ENCODE measurements around the gene LRRC8A.

LRRC8A gene

DNA sequence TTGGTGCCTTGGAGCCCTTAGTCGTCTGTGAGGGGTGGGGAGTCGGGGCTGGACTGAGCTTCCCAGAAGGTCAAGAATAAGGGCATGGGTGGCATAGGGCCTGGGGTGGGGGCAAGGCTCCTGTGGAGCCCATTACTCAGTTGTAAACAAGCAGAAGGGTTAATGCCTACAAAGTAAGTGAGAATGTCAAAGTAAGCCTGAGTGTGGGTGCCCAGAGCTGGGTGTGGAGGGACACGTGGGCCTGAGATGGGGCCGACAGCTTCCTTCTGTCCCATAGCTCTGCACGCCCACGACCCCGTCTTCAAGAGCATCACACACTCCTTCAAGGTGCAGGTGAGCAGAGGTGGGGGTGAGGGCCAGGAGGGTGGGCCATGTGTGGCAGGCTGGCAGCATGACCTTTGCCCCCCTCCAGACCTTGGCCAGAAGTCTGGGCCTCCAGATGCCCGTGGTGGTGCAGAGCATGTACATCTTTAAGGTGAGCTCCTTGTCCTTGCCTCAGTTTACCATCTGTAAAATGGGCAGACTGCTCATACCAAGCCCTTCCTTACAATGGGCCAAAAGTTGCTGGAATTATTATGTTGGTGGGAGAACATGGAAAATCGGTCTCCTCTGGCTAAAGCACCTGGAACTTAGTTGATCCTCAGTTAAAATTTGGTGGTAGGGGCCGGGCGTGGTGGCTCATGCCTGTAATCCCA, 54.4 kb downstream of the LRRC8A start:
- no peak overlapping the region for H3K27ac ChIP-seq (ENCODE audit: extremely low read depth, low read depth, low read length)
- H3K4me1 ChIP-seq (ENCODE audit: control insufficient read depth, insufficient read depth, low read length), result no peaks in the 10 kb centered on the region
- TF ChIP-seq BCL11B (tag by site-specific recombination; IDR thresholded peaks at IDR 0.05; ENCODE audit: low read depth), result peak; percentile 53; the same call in 1 of the 2 replicates
- no peak for TF ChIP-seq ZEB2 (tag by site-specific recombination; IDR thresholded peaks at IDR 0.05)
- CTCF ChIA-PET, result interaction anchor here (9.1 kb wide), 1 partner anchor 8 kb away, joined by 48 read pairs; no protein-coding TSS in a partner anchor
- H3K4me3 ChIP-seq (ENCODE audit: low read depth, low read length), result no peak overlapping the region
- no peaks in the 10 kb centered on the region for H3K9me3 ChIP-seq (ENCODE audit: control insufficient read depth, insufficient read depth, low read depth, low read length)
- POLR2A ChIA-PET, result no interaction called here
- peaks cover 0 to 3% of the 10 kb centered on the region in 2 experiments; a peak in 1 of 3 replicates for H3K36me3 ChIP-seq (ENCODE audit: control insufficient read depth in 2 of 2, insufficient read depth in 1 of 2, low read length in 2 of 2)

DNA sequence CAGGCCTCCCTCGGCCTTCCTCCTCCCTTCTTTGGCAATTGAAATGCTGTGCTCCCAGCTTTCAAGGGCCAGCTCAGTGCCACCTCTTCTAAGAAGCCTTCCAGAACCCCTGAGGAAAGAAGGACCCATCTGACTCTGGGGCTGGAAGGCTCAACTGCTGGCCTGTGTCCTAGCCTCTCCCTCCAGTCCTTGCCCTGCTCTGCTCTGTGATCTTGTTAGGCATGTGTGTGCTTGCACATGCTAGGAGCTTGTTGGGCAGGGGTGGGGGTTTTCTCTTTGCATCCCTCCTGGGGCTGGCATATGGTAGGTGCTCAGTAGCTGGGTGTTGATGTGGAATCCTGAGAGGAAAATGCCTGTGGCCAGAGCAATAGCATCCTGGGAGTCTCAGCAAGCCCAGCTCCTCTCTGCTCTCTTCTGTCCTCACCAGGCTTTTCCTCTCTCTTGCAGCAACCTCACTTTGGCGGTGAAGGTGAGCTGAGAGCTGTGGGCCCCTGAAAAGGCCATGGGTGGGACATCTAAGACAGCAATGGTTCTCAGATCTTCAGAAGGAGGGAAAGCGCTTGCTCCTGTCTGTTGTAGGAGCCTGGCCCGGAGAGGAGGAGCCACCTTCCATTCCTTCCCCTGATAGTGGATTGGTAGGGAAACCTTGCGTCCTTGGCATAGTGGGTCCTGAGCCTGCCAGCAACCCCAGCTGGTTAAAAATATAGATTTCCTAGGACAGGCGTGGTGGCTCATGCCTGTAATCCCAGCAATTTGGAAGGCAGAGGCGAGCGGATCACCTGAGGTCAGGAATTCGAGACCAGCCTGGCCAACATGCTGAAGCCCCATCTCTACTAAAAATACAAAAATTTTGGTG, 55.6 kb downstream of the LRRC8A start:
- H3K4me1 ChIP-seq (ENCODE audit: control insufficient read depth, insufficient read depth, low read length), result no peaks in the 10 kb centered on the region
- H3K4me3 ChIP-seq (ENCODE audit: low read depth, low read length), result no peak overlapping the region
- CTCF ChIA-PET, result interaction anchor here (9.1 kb wide), 1 partner anchor 9 kb away, joined by 48 read pairs; no protein-coding TSS in a partner anchor
- TF ChIP-seq ZNF157 (tag by site-specific recombination; IDR thresholded peaks at IDR 0.05) (no peak), ZBTB17 (tag by site-specific recombination; IDR thresholded peaks at IDR 0.05) (peak; percentile 68), REPIN1 (tag by site-specific recombination; IDR thresholded peaks at IDR 0.05; ENCODE audit: low read depth) (no peak)
- TF ChIP-seq, protein P1, sequence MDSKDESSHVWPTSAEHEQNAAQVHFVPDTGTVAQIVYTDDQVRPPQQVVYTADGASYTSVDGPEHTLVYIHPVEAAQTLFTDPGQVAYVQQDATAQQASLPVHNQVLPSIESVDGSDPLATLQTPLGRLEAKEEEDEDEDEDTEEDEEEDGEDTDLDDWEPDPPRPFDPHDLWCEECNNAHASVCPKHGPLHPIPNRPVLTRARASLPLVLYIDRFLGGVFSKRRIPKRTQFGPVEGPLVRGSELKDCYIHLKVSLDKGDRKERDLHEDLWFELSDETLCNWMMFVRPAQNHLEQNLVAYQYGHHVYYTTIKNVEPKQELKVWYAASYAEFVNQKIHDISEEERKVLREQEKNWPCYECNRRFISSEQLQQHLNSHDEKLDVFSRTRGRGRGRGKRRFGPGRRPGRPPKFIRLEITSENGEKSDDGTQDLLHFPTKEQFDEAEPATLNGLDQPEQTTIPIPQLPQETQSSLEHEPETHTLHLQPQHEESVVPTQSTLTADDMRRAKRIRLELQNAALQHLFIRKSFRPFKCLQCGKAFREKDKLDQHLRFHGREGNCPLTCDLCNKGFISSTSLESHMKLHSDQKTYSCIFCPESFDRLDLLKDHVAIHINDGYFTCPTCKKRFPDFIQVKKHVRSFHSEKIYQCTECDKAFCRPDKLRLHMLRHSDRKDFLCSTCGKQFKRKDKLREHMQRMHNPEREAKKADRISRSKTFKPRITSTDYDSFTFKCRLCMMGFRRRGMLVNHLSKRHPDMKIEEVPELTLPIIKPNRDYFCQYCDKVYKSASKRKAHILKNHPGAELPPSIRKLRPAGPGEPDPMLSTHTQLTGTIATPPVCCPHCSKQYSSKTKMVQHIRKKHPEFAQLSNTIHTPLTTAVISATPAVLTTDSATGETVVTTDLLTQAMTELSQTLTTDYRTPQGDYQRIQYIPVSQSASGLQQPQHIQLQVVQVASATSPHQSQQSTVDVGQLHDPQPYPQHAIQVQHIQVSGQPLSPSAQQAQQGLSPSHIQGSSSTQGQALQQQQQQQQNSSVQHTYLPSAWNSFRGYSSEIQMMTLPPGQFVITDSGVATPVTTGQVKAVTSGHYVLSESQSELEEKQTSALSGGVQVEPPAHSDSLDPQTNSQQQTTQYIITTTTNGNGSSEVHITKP (tag by site-specific recombination; IDR thresholded peaks at IDR 0.05), result peak; percentile 73
- no peak overlapping the region for H3K27ac ChIP-seq (ENCODE audit: extremely low read depth, low read depth, low read length)
- peaks cover 0 to 3% of the 10 kb centered on the region in 2 experiments; a peak in 1 of 3 replicates for H3K36me3 ChIP-seq (ENCODE audit: control insufficient read depth in 2 of 2, insufficient read depth in 1 of 2, low read length in 2 of 2)
- POLR2A ChIA-PET, result no interaction called here
- no peaks in the 10 kb centered on the region for H3K9me3 ChIP-seq (ENCODE audit: control insufficient read depth, insufficient read depth, low read depth, low read length)

DNA sequence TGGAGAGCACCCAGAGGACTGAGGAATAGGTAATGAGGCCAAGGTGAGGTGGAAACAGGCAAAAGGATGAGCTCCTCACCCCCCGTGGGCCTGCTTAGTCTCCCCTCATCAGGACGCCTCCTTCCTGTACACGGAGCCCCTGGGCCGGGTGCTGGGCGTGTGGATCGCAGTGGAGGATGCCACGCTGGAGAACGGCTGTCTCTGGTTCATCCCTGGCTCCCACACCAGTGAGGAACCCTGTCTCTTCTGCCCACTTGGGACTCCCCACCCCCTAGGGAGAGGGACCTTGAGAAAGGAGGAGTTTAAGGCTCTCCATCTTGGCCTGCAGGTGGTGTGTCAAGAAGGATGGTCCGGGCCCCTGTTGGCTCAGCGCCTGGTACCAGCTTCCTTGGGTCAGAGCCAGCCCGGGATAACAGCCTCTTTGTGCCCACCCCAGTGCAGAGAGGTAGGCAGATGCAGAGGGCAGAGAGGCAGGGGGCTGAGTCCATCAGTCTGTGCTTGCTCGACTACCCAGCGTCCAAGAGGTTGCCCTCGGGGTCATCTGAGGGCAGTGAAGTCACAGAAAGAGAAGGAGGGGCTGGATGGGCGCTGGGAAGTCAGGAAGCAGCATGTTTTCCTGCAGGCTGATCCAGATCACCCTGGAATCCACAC, 58.5 kb downstream of the LRRC8A start:
- ChIA-PET CTCF (interaction anchor here (0.6 to 9.1 kb wide), 2 partner anchors 12 to 1338 kb away, joined by 3 to 48 read pairs; no protein-coding TSS in a partner anchor), POLR2A (interaction anchor here (0.6 to 1.0 kb wide), 2 partner anchors 8 to 89 kb away, joined by 3 to 4 read pairs; no protein-coding TSS in a partner anchor)
- TF ChIP-seq ZNF239 (tag by site-specific recombination; IDR thresholded peaks at IDR 0.05), result no peak
- TF ChIP-seq RBAK (tag by site-specific recombination; IDR thresholded peaks at IDR 0.05), result no peak
- no peak for TF ChIP-seq FEZF1 (tag by site-specific recombination; IDR thresholded peaks at IDR 0.05)
- no peak for TF ChIP-seq HOXA7 (CRISPR knock-in tag; IDR thresholded peaks at IDR 0.05; ENCODE audit: borderline replicate concordance)
- TF ChIP-seq ZNF16 (tag by site-specific recombination; IDR thresholded peaks at IDR 0.05; ENCODE audit: low read depth), result no peak
- TF ChIP-seq, protein P2, sequence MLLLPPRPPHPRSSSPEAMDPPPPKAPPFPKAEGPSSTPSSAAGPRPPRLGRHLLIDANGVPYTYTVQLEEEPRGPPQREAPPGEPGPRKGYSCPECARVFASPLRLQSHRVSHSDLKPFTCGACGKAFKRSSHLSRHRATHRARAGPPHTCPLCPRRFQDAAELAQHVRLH (tag by site-specific recombination; IDR thresholded peaks at IDR 0.05), result no peak
- TF ChIP-seq TCF7L2 (IDR thresholded peaks at IDR 0.05; ENCODE audit: borderline replicate concordance, low read depth, low read length), result no peak
- no peak for TF ChIP-seq ZNF274 (IDR thresholded peaks at IDR 0.05; ENCODE audit: low read length)
- no peak for TF ChIP-seq ZNF274 (tag by site-specific recombination; IDR thresholded peaks at IDR 0.05; ENCODE audit: borderline replicate concordance)
- no peak for TF ChIP-seq GLI4 (tag by site-specific recombination; IDR thresholded peaks at IDR 0.05)
- TF ChIP-seq, protein P3, sequence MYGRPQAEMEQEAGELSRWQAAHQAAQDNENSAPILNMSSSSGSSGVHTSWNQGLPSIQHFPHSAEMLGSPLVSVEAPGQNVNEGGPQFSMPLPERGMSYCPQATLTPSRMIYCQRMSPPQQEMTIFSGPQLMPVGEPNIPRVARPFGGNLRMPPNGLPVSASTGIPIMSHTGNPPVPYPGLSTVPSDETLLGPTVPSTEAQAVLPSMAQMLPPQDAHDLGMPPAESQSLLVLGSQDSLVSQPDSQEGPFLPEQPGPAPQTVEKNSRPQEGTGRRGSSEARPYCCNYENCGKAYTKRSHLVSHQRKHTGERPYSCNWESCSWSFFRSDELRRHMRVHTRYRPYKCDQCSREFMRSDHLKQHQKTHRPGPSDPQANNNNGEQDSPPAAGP (tag by site-specific recombination; IDR thresholded peaks at IDR 0.05), result no peak
- TF ChIP-seq ZNF211 (tag by site-specific recombination; IDR thresholded peaks at IDR 0.05; ENCODE audit: low read depth), result no peak
- no peak for TF ChIP-seq ZSCAN16 (tag by site-specific recombination; IDR thresholded peaks at IDR 0.05)
- TF ChIP-seq ZNF623 (tag by site-specific recombination; IDR thresholded peaks at IDR 0.05), result no peak
- TF ChIP-seq ZNF37A (tag by site-specific recombination; IDR thresholded peaks at IDR 0.05), result no peak
- no peak for TF ChIP-seq ZNF549 (tag by site-specific recombination; IDR thresholded peaks at IDR 0.05)
- TF ChIP-seq ZEB2 (tag by site-specific recombination; IDR thresholded peaks at IDR 0.05), result no peak

More for the DNA sequence above, 58.5 kb downstream of the LRRC8A start:
- H3K27ac ChIP-seq (ENCODE audit: extremely low read depth, low read depth, low read length), result no peak overlapping the region
- no peak overlapping the region for H3K4me3 ChIP-seq (ENCODE audit: low read depth, low read length)
- no peaks in the 10 kb centered on the region for H3K4me1 ChIP-seq (ENCODE audit: control insufficient read depth, insufficient read depth, low read length)
- no peaks in the 10 kb centered on the region for H3K9me3 ChIP-seq (ENCODE audit: control insufficient read depth, insufficient read depth, low read depth, low read length)
- H3K36me3 ChIP-seq (ENCODE audit: control insufficient read depth in 2 of 2, insufficient read depth in 1 of 2, low read length in 2 of 2), result peaks cover 0 to 3% of the 10 kb centered on the region in 2 experiments; a peak in 1 of 3 replicates

Measured in HEK293 (cell line).